NB4 (cell line): ENCODE data around the gene NRGN.

ENCODE experiments used
- DNase-seq: peaks from one replicate; pipeline ENCODE4 v3.0.0; 2010; ENCODE audit warnings: low read depth
- H3K4me3 ChIP-seq: one replicate; pipeline ENCODE4 v1.5.1; 2011; ENCODE audit warnings: mild to moderate bottlenecking, low read depth, low read length, moderate library complexity
- MYC ChIP-seq: IDR thresholded peaks from 2 replicates; pipeline ENCODE4 v1.6.1; 2011; ENCODE audit warnings: low read depth, low read length
- POLR2A ChIP-seq: IDR thresholded peaks from 2 replicates; pipeline ENCODE4 v1.6.1; 2011; ENCODE audit warnings: mild to moderate bottlenecking; ENCODE audit not compliant: insufficient read length; ENCODE audit errors: extremely low read depth
- TF ChIP-seq, protein P1 (sequence below): IDR thresholded peaks from one replicate; pipeline ENCODE4 v1.5.1; 2012; ENCODE audit warnings: low read depth, low read length
- TF ChIP-seq, protein P2 (sequence below): IDR thresholded peaks from 2 replicates; pipeline ENCODE4 v1.6.1; 2011; ENCODE audit warnings: low read depth, low read length

Gene NRGN

GRCh38 chr11:124753205-124753604 is 13.5 kb downstream of the NRGN start:
- DNase-seq = no peak
- no peak overlapping the region for H3K4me3 ChIP-seq
- TF ChIP-seq, protein P1, sequence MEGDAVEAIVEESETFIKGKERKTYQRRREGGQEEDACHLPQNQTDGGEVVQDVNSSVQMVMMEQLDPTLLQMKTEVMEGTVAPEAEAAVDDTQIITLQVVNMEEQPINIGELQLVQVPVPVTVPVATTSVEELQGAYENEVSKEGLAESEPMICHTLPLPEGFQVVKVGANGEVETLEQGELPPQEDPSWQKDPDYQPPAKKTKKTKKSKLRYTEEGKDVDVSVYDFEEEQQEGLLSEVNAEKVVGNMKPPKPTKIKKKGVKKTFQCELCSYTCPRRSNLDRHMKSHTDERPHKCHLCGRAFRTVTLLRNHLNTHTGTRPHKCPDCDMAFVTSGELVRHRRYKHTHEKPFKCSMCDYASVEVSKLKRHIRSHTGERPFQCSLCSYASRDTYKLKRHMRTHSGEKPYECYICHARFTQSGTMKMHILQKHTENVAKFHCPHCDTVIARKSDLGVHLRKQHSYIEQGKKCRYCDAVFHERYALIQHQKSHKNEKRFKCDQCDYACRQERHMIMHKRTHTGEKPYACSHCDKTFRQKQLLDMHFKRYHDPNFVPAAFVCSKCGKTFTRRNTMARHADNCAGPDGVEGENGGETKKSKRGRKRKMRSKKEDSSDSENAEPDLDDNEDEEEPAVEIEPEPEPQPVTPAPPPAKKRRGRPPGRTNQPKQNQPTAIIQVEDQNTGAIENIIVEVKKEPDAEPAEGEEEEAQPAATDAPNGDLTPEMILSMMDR = no peak
- TF ChIP-seq, protein P2, sequence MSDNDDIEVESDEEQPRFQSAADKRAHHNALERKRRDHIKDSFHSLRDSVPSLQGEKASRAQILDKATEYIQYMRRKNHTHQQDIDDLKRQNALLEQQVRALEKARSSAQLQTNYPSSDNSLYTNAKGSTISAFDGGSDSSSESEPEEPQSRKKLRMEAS = no peak
- TF ChIP-seq POLR2A (no peak), MYC (no peak)

- DNase-seq = no peak
- H3K4me3 ChIP-seq = no peak overlapping the region
- TF ChIP-seq MYC = no peak
- TF ChIP-seq POLR2A = no peak
- TF ChIP-seq, protein P1 = no peak
- TF ChIP-seq, protein P2 = no peak
These were observed 13.9 kb downstream of the NRGN start for GRCh38 chr11:124753624-124754023.

GRCh38 chr11:124754309-124754708 is 14.6 kb downstream of the NRGN start:
- TF ChIP-seq POLR2A = no peak
- TF ChIP-seq, protein P1 = no peak
- no peak for TF ChIP-seq MYC
- TF ChIP-seq, protein P2 = no peak
- no peak overlapping the region for H3K4me3 ChIP-seq
- no peak for DNase-seq

DNA sequence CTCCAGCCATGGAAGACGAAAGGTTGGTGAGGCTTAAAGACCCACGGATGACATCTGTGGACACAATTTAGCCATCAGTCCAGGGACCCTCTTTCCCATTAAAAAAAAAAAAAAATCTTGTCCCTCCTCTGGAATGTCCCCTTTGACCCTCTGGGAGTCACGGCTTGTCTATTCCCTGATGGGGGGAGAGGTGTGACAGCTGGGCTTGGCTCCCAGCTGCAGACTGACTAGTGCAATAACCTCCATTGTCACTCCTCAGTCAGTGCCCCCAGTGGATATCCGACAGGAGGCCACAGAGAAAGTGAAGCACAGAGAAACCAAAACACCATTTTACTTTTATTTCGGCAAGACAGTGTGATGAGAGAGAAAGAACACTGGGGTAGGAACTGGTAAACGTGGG is 15.0 kb downstream of the NRGN start:
- TF ChIP-seq, protein P2 = no peak
- TF ChIP-seq POLR2A = no peak
- TF ChIP-seq MYC = no peak
- TF ChIP-seq, protein P1 = no peak
- DNase-seq = no peak
- no peak overlapping the region for H3K4me3 ChIP-seq

- TF ChIP-seq, protein P2 = no peak
- TF ChIP-seq MYC = no peak
- TF ChIP-seq, protein P1 = no peak
- no peak for TF ChIP-seq POLR2A
- no peak overlapping the region for H3K4me3 ChIP-seq
- DNase-seq = no peak
These were observed 16.5 kb downstream of the NRGN start for GRCh38 chr11:124756033-124756752.
